Motor neuron (in vitro differentiated cells): ENCODE results near the gene MLN. TPM values are rescaled to one million over a fixed set of nuclear protein-coding genes. Genes with fewer than 3 reads are reported as not detected.

ENCODE experiments used
- ATAC-seq, 8 experiments: fragments of 200-7000 bp; cut with Tn5 transposase; replicated peaks in 6 of 8; 2 replicates each; pipeline ENCODE4 v1.8.0; 2021; ENCODE audit warnings: mild to moderate bottlenecking in 8 of 8, moderate library complexity in 8 of 8
- H3K27ac ChIP-seq, 2 donors: fragments of 250-450 bp; sonication (Bioruptor Pico); 2 replicates each; pipeline ENCODE4 v1.9.0; 2021; ENCODE audit warnings: antibody characterized with exemption in 2 of 2, mild to moderate bottlenecking in 2 of 2, moderate library complexity in 1 of 2
- H3K4me1 ChIP-seq, 2 donors: fragments of 250-450 bp; sonication (Bioruptor Pico); replicated peaks in 1 of 2; 2 replicates each; pipeline ENCODE4 v1.6.1; 2021; ENCODE audit warnings: antibody characterized with exemption in 2 of 2, mild to moderate bottlenecking in 2 of 2, moderate library complexity in 1 of 2
- H3K4me3 ChIP-seq, 5 donors: fragments of 250-450 bp; sonication (Bioruptor Pico); 2 replicates each; pipeline ENCODE4 v1.9.0; 2021; ENCODE audit warnings: antibody characterized with exemption in 5 of 5, mild to moderate bottlenecking in 5 of 5, moderate library complexity in 4 of 5
- WGBS, 10 experiments: fragments of 450-650 bp; shearing (Covaris generic); methylation state at CpG; one replicate each; pipeline ENCODE4 v1.0.0; 2022; 5-methylcytosine and 5-hydroxymethylcytosine counted together
- in situ Hi-C, 9 experiments: fragments of 400-800 bp; cut with MboI; loops; one replicate each; pipeline ENCODE4 v1.15.0; 2021; ENCODE audit warnings: low sequenced_read_pairs in 9 of 9, low pct_unique_long_range_greater_than_20kb in 2 of 9; ENCODE audit not compliant: unreplicated experiment in 9 of 9
- total RNA-seq, 8 experiments: library from RNA; unstranded; fragments of 300-600 nt; gene quantifications; 2 replicates each; pipeline versions ENCODE4 v1.2.3 to v1.2.4, GENCODE V29; 2022

The MLN gene
- total RNA-seq, 8 experiments from 2014 or later: 0.38 to 0.96 TPM; not detected in 6

DNA sequence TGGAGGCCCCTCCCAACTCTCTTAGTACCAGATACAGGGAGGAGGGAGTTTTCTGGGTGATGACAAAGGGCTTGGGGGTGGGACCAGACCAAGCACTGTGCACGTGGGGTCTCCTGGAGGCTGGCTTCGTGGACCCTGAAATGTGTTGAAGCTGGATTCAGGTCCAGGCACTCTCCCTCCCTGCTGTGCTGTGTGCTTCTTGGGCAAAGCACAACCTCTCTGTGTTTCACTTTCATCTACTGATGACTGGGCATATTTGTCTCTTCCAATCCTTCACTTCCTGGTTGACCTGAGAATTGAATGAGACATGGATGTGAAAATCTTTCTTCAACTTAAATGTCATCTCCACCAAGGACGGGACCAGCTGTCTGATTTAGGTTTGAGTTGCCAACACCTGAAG lies 14.5 kb upstream of the MLN start:
- in situ Hi-C loops: no loop called here
- Histone ChIP-seq H3K4me1 (peaks cover 13 to 37% of the 10 kb centered on the region in 2 donors), H3K27ac (no peak overlapping the region), H3K4me3 (no peak overlapping the region)
- WGBS, 10 experiments: 30 to 90% (median 53%) methylated on average over 2 to 3 of the region's 3 CpGs; no CpG with 5 or more reads in 6 of the 10 experiments
- no peak for ATAC-seq

DNA sequence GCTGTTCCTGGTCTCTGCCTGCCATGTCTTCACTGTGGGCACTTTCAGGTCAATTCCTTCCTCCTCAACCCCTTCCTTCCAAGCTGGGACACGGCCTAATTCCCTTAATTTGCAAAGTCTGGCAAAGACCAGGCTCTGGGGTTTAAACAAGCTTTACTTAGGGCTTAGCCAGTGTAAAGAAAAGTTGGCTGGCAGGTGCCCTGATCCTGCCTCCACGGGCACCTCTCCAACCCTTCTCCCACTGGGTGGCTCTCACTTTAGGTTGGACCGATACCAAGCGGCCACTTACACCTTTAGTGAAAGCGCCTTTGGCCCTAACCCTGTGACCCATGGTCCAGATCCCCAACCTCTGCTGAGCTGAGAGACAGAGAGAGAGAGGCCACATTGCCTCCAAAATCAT lies 13.7 kb upstream of the MLN start:
- Histone ChIP-seq H3K4me1 (peaks cover 21 to 45% of the 10 kb centered on the region in 2 donors), H3K27ac (no peak overlapping the region), H3K4me3 (no peak overlapping the region)
- in situ Hi-C loops: no loop called here
- no peak for ATAC-seq
- 20 to 100% (median 61%) methylated on average over 1 to 3 of the region's 5 CpGs; no CpG with 5 or more reads in 2 of the 10 experiments for WGBS, 10 experiments

DNA sequence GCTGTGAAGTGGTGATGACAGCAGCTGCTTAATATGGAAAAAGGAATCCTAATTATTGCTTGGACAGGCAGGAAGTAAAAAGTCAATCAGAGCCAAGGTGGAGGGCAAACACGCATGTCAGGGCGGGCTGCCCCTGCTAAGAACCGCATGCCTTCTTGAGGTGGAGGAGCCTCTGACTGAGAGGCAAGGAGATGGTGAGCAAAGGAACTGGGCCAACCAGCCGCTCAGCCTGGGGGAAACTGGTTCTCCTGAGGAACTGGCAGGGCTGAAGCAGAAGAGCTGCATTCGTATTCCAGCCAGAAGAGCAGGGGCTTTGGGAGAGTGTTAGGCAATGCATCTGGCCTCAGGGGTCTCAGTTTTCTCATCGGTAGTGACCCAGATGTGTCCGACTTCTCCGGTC lies 13.1 kb upstream of the MLN start:
- Histone ChIP-seq H3K4me1 (peaks cover 26 to 51% of the 10 kb centered on the region in 2 donors), H3K27ac (no peak overlapping the region), H3K4me3 (no peak overlapping the region)
- no peak for ATAC-seq
- WGBS, 10 experiments: 15 to 93% (median 53%) methylated on average over 1 to 5 of the region's 8 CpGs; no CpG with 5 or more reads in 4 of the 10 experiments
- in situ Hi-C loops: no loop called here

DNA sequence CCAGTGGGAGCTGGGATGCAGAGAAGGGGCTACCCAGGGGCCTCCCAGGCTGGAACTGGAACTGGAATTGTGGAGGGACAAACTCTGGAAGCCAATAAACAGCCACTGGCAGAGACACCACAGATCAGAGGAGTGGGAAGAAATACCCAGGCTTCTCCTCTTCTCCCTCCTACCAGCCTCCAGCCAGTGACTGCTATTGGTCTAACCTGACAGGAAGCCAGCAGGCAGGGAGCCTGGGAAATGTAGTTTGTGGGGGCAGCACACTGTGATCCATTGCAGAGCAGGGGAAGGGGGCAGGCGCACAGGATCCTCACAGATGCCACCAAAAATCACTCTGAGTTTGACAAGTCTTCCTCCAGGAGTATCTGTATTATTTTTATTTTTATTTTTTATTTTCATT lies 12.1 kb upstream of the MLN start:
- 0 to 25% (median 20%) methylated on average over 1 of the region's 1 CpG; no CpG with 5 or more reads in 7 of the 10 experiments for WGBS, 10 experiments
- no peak overlapping the region for H3K4me3 ChIP-seq
- in situ Hi-C loops: no loop called here
- no peak overlapping the region for H3K27ac ChIP-seq
- peak; percentile 44 to 96 (median 87) for ATAC-seq
- peaks cover 37 to 61% of the 10 kb centered on the region in 2 donors for H3K4me1 ChIP-seq

DNA sequence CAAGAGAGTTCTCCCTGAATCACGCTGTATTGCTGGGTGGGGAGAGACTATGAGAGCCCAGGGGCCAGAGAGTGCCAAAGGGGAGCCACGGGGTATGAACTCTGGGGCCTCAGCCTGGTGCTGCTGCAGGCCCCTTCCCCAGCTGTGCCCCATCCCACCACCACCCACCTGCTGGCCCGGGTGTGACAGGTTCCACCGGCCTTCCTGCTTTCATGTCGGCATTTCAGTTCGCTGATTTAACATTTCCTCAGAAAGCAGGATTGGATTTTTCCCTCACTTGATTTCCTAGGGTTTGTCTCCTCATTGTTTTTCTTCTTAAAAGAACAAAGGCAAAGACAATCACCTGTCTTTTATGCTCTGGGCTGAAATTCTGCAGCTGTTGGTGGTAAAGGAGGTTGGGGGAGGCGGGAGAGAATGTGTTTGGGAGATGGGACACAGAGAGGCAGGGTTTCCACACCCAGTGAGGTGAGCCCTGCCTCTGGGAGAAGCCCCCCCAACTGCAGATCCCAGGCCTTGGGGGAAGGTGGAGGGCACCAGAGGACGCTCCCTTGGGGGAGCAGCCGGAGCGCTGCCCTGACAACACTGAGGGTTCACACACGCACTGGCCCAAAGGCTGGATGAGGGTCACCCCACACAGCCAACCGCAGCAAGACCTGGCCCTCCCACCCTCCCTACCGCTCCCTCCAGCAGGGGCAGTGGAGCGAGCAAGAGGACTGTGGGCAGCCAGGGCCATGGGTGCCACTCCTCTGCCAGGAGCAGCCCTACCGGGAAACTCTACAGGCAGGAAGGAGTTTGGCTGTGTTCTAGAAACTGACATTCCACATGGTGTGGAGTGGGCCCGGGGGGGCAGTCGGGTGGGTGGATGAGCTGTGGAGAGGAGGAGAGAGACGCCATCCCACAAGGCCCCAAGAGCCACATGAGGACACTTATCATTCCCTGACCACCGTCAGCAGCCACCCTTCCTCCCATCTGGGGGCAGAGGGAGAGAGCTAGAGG lies 10.5 kb upstream of the MLN start:
- in situ Hi-C loops: no loop called here
- no peak overlapping the region for H3K4me3 ChIP-seq
- H3K27ac ChIP-seq: no peak overlapping the region
- peaks cover 46 to 60% of the 10 kb centered on the region in 2 donors for H3K4me1 ChIP-seq
- WGBS, 10 experiments: 40% methylated on average over 2 of the region's 19 CpGs; no CpG with 5 or more reads in 9 of the 10 experiments
- ATAC-seq: no peak

DNA sequence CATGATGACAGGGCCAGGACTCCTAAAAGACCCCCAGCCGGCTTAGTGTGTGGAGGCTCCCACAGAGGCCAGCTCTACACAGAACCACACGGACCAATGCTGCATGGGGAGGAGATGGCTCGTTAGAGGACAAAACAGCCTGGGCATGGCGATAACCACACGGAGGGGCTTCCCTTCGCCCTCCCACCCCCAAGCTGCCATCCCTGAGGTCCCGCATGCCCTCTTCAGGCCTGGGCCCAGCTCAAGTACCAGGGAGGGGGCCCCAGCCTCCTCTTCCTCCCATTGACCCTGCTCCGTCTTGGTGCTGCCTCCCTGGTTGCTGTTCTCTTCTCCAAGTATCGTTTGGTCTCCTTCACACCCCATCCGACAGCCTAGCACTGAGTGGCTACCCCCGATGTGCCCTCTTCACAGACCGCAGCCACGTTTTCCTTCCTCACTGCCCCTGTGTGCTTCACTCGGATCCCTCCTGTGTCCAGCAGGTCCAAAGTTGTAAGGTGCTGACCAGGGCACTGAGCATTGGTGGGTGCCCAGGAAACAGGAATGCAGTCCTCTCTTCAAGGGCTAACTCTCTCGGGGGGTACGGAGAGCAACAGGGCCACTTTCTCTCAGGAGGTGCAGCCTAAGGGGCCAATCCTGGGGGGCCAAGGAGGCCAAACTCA lies 9.6 kb upstream of the MLN start:
- H3K4me1 ChIP-seq: peaks cover 52 to 68% of the 10 kb centered on the region in 2 donors
- WGBS, 10 experiments: 51 to 100% (median 78%) methylated on average over 1 to 7 of the region's 16 CpGs; no CpG with 5 or more reads in 3 of the 10 experiments
- in situ Hi-C loops: no loop called here
- peak in 3 of 8 experiments; percentile 13 to 17 (median 13) for ATAC-seq
- no peak overlapping the region for H3K4me3 ChIP-seq
- peak overlapping the region; percentile 25 to 61 for H3K27ac ChIP-seq

DNA sequence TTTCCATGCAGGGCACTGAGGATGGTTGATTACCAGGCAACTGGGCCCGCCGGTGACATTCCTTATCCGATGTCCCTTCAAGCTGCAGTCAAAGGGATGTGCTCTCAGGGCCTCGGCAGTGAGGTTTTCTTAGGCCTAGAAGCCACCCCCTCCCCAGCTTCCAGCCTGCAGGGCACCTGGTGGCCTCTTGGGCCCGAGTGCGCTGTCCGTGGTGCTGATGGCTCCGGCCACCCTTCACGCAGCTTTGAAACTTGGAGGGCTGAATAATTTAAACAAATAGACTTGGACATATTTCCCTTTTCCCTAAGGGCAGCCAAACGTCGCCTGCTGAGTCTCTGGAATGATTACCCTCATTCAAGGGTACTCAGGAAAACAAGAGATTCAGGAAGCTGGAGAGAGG lies 8.9 kb upstream of the MLN start:
- WGBS, 10 experiments: 0 to 56% (median 6%) methylated on average over 1 to 9 of the region's 11 CpGs; no CpG with 5 or more reads in 2 of the 10 experiments

DNA sequence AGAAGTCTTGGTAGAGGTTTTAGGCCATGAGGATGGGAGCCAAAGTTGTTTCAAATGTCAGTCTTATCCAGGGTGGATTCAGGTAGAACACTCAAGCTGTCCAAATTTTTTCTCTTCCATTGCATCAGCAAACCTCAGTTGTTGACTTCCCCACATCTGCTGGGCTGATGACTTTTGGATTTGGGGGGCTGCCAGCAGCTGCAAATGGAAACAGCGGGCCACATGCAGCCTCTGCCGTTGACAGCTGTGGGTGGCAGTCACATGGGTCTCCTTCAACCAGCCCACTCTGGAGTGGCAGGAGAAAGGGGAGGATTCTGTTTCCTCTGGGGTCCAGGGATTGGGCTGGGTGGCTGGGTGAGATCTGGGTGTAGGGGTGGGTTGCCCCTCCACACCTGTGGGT lies 5.8 kb upstream of the MLN start:
- no peak for ATAC-seq
- Histone ChIP-seq H3K27ac (no peak overlapping the region), H3K4me1 (peaks cover 76 to 86% of the 10 kb centered on the region in 2 donors), H3K4me3 (no peak overlapping the region)
- no CpG with 5 or more reads among the region's 2 CpGs for whole genome bisulfite sequencing, 10 experiments
- in situ Hi-C loops: no loop called here

More for the DNA sequence above, 8.9 kb upstream of the MLN start:
- H3K27ac ChIP-seq: no peak overlapping the region
- no peak overlapping the region for H3K4me3 ChIP-seq
- H3K4me1 ChIP-seq: peaks cover 59 to 74% of the 10 kb centered on the region in 2 donors
- in situ Hi-C loops: no loop called here
- ATAC-seq: peak; percentile 58 to 95 (median 68)

DNA sequence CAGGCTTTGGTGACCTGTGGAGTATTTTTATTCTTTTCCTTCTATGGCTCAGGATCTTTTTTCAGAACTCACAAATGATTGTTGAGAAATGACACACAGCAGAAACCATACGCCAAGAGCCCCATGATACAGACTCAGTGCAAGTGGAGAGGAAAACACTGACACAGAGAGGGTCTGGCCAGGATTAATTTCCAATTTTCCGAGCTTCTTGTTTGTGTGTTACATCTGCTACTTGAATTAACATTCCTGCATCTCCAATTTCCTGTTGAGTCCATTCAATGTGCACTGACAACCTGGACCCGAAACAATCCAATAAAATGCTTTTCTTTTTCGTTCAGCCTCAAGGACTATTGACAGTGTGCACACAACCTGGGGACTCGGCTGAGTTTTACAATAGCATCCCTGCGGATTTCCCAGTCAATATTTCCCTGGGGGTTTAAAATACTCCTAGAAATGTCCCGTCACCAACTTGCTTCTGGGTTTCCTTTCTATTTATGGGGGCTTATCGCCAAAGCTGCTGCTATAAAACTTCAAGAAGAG lies 4.9 kb upstream of the MLN start:
- no peak overlapping the region for H3K27ac ChIP-seq
- no peak for ATAC-seq
- no peak overlapping the region for H3K4me3 ChIP-seq
- WGBS, 10 experiments: 0 to 66% (median 40%) methylated on average over 2 to 8 of the region's 8 CpGs
- H3K4me1 ChIP-seq: peaks cover 81 to 86% of the 10 kb centered on the region in 2 donors
- in situ Hi-C loops: no loop called here

DNA sequence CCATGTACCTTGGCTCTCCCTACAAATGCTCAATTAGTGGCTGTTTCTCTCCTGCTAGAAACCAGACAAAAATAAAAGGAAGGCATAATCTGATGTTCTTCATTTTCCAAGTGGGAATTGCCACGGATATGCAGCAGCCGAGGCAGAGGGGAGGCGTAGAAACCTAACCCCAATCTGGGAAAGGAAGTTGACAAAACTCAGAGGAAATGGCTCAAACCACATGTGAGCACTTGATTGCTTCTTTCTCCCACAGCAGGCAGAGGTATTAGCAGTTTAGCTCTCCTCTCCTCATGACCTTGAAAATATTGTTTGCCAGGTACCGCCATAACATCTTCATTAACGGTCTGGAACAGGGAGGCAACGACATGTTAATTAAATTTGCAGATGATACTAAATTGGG lies 3.8 kb upstream of the MLN start:
- WGBS, 10 experiments: 20 to 96% (median 50%) methylated on average over 2 to 6 of the region's 6 CpGs; no CpG with 5 or more reads in 1 of the 10 experiments
- peaks cover 81 to 86% of the 10 kb centered on the region in 2 donors for H3K4me1 ChIP-seq
- H3K27ac ChIP-seq: peak overlapping the region in 1 of 2 donors; percentile 41
- no peak for ATAC-seq
- in situ Hi-C loops: no loop called here
- no peak overlapping the region for H3K4me3 ChIP-seq

DNA sequence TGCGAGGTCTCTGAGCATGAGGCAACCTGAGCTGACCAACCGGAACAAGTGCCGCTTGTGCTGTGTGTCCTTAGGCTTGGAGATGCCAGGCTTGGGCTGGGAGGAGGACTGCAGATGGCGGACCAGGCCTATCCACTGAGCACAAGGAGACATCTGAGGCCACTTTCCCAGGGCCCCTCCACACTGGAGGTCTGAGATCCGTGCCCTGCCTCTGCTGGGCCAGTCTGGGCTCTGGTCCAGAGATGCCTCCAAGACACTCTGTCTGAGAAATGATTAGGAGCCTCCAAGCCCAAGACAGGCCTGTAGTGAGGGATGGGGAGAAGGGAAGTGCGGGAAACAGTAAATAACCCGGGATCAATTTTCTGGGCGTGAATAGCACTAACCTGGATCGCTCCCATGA lies 3.0 kb upstream of the MLN start:
- 65 to 90% (median 65%) methylated on average over 2 to 8 of the region's 9 CpGs; no CpG with 5 or more reads in 6 of the 10 experiments for WGBS, 10 experiments
- Histone ChIP-seq H3K27ac (peak overlapping the region in 1 of 2 donors; percentile 41), H3K4me1 (peaks cover 81 to 85% of the 10 kb centered on the region in 2 donors), H3K4me3 (no peak overlapping the region)
- in situ Hi-C loops: no loop called here
- ATAC-seq: peak in 5 of 8 experiments; percentile 52 to 86 (median 60)

DNA sequence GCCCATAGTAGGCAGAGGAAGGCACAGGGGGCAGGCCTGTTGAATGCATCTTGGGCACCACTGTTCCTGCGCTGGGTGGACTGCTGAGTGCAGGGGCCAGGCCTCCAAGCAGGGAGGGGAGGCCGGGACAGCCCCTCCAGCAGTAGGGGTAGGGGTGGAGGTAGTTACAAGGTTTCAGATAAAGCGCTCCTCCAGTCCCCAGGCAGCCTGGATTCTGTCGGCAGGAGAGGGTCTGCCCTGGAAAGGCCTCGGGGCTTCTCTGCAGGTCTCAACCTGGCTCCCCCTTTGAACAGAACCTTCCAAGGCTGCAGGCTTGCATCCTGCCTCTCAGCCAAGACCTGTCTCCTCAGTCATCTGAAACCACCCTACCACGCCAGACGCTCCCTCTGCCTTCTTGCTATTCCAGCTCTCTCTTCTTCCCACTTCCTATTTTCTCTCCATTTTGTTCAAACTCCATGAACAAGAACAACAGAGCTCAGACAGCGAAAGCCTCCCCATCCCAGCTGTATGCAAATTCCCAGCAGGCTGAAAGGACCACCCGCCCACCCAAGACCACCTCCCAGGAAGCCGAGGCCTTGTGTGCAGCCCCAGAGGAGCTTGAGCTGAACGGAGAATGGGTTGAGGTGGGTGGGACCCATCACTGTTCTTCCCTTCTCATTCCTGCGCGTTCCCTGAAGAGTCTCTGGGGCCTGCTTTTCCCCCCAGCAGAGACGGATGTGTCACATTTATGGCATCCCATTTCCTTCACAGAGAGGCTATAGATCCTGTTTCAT lies 1.4 kb downstream of the MLN start:
- in situ Hi-C loops: no loop called here
- ATAC-seq: peak in 1 of 8 experiments; percentile 27
- WGBS, 10 experiments: 11 to 83% (median 52%) methylated on average over 1 to 7 of the region's 14 CpGs
- H3K27ac ChIP-seq: peak overlapping the region in 1 of 2 donors; percentile 29
- H3K4me1 ChIP-seq: peaks cover 81 to 88% of the 10 kb centered on the region in 2 donors
- H3K4me3 ChIP-seq: no peak overlapping the region
